GM18499 (cell line): ENCODE data around the gene DUSP22.

Experiments used
- ATAC-seq: cut with Tn5 transposase; IDR thresholded peaks from one replicate; pipeline ENCODE4 v1.9.1; 2021; ENCODE audit warnings: moderate number of reproducible peaks; ENCODE audit not compliant: insufficient read depth, unreplicated experiment

The DUSP22 gene

DNA sequence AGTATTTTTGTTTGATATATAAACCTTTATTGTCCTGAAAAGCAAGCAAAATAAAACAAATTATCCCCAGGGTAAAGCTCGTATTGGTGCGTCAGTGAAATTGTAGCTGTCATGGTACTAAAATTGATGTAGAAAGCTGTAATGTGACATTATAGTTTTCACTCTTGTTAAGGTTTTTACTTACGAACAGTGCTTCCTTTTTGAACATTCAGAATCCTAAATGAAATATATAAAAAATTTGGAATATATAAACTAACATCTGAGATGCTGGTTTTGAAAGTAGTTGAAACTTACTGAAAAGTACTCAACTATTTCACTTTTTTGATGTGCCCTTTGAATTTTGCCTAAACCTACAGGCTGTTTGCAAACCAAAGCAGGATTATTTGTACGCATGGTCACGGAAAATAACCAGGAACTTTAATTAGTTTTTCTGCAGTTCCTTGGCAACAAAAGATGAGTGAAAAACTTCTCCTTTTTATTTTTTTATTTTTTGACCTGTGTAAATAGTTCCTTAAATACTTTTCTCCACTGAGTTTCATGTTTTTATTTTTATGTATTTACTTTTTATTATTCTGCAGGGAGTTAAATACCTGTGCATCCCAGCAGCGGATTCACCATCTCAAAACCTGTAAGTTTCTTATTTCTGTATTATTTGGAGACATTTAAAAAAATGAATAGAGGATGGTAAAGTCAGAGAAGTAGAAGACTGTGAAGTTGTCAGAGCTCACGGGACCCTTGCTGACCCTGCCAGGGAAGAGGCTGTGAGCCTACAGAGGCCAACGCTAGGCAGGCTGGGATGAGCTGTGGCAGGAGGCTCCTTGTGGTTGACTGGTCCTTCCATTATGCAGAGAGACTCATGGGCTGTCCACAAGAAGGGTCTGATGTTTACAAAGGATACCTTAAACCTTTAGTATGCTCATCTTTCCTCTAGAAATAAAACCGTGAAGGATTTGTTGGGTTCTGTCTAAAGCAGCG is 42.5 kb downstream of the DUSP22 start:
- ATAC-seq = no peak

DNA sequence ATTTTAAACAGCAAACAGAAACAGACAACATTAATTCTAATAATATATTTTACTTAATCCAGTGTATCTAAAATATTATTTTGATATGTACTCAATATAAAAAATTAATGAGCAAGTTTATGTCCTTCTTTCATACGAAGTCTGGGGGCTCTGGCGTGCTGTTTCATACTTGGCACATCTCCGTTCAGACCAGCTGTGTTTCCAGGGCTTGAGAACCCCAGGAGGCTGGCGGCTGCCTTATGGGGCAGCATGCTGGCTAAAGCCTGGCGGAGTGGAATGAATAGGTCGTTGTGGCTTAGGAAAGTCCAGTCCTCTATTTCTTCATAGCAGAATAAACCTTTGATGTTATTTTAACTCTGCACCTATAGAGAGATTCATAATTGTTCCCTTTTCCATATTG is 43.3 kb downstream of the DUSP22 start:
- ATAC-seq = no peak

GRCh38 chr6:336159-337114 is 44.1 kb downstream of the DUSP22 start:
- ATAC-seq = peak; percentile 25

DNA sequence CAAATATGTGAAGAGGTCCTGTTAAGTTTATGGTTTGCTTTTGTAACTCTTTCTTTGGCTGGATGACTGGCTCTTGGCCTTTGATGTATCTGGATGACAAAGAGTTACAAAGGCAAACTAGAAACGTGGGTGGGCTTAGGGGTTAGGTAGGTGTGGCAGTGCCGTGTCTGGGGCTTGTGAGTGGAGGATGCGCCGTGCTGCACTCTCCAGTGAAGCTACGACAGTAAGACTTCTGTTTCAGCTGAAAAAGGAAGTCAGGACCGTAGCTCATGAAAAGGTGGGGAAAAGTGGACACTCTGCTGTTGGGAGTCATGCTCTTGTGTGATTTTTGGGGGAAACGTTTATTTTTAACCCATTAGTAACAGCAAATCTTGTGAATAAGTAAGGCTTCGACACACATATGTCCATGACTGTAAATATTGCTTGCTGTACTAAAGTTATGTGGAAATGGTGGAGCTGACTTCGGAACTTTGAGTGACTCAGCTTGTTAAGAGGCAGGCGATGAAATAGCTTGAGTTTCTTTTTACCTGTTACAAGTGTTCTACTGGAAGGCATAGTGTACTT is 45.6 kb downstream of the DUSP22 start:
- ATAC-seq = no peak

- no peak for ATAC-seq
These were observed 46.6 kb downstream of the DUSP22 start for GRCh38 chr6:338815-339262.

- no peak for ATAC-seq
These were observed 47.2 kb downstream of the DUSP22 start for GRCh38 chr6:339480-339879.

GRCh38 chr6:340186-340955 is 48.1 kb downstream of the DUSP22 start:
- ATAC-seq = no peak

DNA sequence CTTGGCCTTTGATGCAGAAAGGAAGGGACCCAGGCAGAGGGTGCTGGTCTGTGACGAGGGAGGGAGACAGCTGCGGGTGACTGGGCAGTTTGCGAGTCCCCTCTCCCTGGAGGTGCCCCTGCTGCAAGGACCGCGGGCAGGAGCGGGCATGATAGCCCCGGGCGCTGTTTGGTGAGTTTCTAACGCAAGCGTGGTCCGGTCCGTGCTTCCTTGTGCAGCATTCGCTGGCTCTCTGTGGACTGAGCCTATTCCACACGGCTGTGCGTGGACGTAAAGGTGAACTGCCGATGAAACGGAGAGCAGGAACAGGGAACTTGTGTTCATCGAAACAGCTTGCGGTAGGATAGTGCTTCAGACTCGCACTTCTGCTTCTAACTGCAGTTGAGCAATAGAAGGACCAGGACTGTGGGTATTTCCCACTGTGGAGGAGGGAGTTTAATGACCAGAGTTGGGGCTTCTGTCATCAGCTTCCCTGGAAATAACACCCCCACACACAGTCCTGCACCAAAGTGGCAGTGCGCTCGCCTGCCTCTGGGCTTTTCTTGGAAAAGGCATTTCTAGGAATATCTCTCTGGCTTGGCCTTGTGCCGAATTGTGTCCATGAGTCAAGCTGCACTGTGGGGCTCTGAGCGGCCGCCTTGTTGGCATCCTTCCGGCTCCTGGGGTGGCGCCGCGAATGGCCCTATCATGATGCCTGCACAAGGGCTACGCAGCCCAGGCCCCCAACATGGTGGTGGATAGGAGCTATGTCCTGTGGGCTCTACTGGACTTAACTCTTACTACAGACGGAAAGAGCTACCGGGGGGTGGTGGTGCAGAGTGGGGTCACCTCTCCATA is 48.9 kb downstream of the DUSP22 start:
- peak; percentile 26 for ATAC-seq

GRCh38 chr6:341914-342831 is 49.9 kb downstream of the DUSP22 start:
- peak; percentile 35 for ATAC-seq

- no peak for ATAC-seq
These were observed 50.5 kb downstream of the DUSP22 start for GRCh38 chr6:342832-343179.

GRCh38 chr6:343226-343935 is 51.1 kb downstream of the DUSP22 start:
- ATAC-seq = no peak

DNA sequence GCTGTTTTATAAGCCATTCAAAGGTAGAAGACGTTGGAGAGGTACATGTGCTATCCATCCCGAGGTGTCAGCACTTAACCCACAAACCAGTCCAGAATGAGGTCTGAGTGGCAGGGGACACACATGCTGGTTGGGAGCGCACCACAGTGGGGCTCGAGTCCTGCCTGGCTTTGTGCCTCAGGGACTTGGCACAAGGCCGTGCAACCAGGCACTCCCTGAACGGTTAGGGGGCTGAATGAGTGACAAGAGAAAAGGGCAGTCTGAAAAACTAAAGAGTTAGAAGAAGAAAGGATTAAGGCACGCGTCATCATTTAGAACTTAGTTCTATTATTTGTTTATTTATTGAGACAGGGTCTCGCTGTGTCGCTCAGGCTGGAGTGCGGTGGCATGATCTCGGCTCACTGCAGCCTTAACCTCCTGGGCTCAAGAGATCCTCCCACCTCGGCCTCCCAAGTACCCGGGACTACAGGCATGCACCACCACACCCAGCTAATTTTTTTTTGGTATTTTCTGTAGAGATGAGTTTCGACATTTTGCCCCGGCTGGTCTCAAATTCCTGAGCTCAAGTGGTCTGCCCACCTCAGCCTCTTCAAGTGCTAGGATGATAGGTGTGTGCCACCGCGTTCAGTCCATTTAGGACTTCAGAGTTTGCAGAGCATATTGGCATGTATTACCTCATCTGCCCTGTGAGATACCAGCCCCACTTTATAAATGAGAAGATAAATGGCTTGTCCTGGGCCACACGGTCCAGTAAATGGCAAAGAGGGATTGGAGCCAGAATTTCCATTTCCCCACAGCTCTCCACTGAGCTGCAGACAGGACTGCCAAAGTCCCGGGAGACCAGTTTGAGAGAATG is 51.9 kb downstream of the DUSP22 start:
- no peak for ATAC-seq

GRCh38 chr6:344816-345340 is 52.6 kb downstream of the DUSP22 start:
- ATAC-seq = no peak

- no peak for ATAC-seq
These were observed 53.6 kb downstream of the DUSP22 start for GRCh38 chr6:345747-346385.

- no peak for ATAC-seq
These were observed 54.2 kb downstream of the DUSP22 start for GRCh38 chr6:346386-347030.
